SU-DHL-6 (cell line): Measurements from ENCODE around the gene LEF1.

ENCODE experiments used
- H2AFZ ChIP-seq: fragments of 200-600 bp; sonication (generic); 2 replicates; pipeline ENCODE4 v1.6.1; 2014; ENCODE audit warnings: low read depth, mild to moderate bottlenecking, moderate library complexity, mixed read lengths, antibody characterized with exemption, low read length; ENCODE audit not compliant: severe bottlenecking
- H3F3A ChIP-seq: fragments of 200-600 bp; shearing (Covaris generic); 2 replicates; pipeline ENCODE4 v1.6.0; 2016; ENCODE audit warnings: antibody characterized with exemption, mild to moderate bottlenecking; ENCODE audit not compliant: insufficient read depth
- H3K27ac ChIP-seq: fragments of 200-600 bp; sonication (generic); 2 replicates; pipeline ENCODE4 v1.5.1; 2016; ENCODE audit warnings: low read depth, mild to moderate bottlenecking, low read length, moderate library complexity, mixed read lengths
- H3K27me3 ChIP-seq: fragments of 200-600 bp; sonication (generic), shearing (Covaris generic); 2 replicates; pipeline ENCODE4 v1.6.0; 2014; ENCODE audit warnings: mild to moderate bottlenecking, low read length
- H3K36me3 ChIP-seq: fragments of 200-600 bp; sonication (generic); 2 replicates; pipeline ENCODE4 v1.6.1; 2014; ENCODE audit warnings: mild to moderate bottlenecking, low read length, mixed read lengths
- H3K4me2 ChIP-seq: fragments of 300-600, 200-600 bp; shearing (Covaris generic), sonication (generic); 2 replicates; pipeline ENCODE4 v1.6.0; 2014; ENCODE audit warnings: low read length, low read depth, mild to moderate bottlenecking; ENCODE audit not compliant: poor library complexity, severe bottlenecking
- H3K4me3 ChIP-seq: fragments of 200-600 bp; sonication (generic); 2 replicates; pipeline ENCODE4 v1.5.1; 2014; ENCODE audit warnings: antibody characterized with exemption, low read length, mild to moderate bottlenecking, mixed read lengths; ENCODE audit not compliant: insufficient read depth, poor library complexity, severe bottlenecking
- H3K79me2 ChIP-seq: fragments of 200-600 bp; sonication (generic); 2 replicates; pipeline ENCODE4 v1.6.1; 2014; ENCODE audit warnings: mild to moderate bottlenecking, low read length, moderate library complexity; ENCODE audit not compliant: insufficient read depth
- H3K9ac ChIP-seq: fragments of 200-600 bp; sonication (generic); 2 replicates; pipeline ENCODE4 v1.7.0; 2014; ENCODE audit warnings: mild to moderate bottlenecking, low read length
- H3K9me2 ChIP-seq: fragments of 200-600 bp; sonication (generic); replicated peaks from 2 replicates; pipeline ENCODE4 v1.6.1; 2014; ENCODE audit warnings: low read length; ENCODE audit not compliant: insufficient read depth
- H3K9me3 ChIP-seq: fragments of 200-600 bp; sonication (generic); 2 replicates; pipeline ENCODE4 v1.6.1; 2014; ENCODE audit warnings: low read length, mixed read lengths; ENCODE audit not compliant: insufficient read depth
- H4K20me1 ChIP-seq: fragments of 200-600 bp; sonication (generic); 2 replicates; pipeline ENCODE4 v1.6.1; 2014; ENCODE audit warnings: low read depth, mild to moderate bottlenecking, antibody characterized with exemption, low read length, moderate library complexity, mixed read lengths
- EZH2phosphoT487 ChIP-seq: fragments of 200-600 bp; sonication (generic), shearing (Covaris generic); conservative IDR thresholded peaks from 2 replicates; pipeline ENCODE4 v1.6.1; 2018; ENCODE audit warnings: mild to moderate bottlenecking, antibody characterized with exemption, low read length, moderate library complexity, mixed read lengths
- TF ChIP-seq, protein P1 (sequence below): fragments of 200-600 bp; sonication (generic); IDR thresholded peaks from one replicate; pipeline ENCODE4 v1.5.1; 2017; ENCODE audit warnings: antibody characterized with exemption, mild to moderate bottlenecking, low read length, moderate library complexity; ENCODE audit not compliant: insufficient read depth, poor library complexity, severe bottlenecking

LEF1 gene

DNA sequence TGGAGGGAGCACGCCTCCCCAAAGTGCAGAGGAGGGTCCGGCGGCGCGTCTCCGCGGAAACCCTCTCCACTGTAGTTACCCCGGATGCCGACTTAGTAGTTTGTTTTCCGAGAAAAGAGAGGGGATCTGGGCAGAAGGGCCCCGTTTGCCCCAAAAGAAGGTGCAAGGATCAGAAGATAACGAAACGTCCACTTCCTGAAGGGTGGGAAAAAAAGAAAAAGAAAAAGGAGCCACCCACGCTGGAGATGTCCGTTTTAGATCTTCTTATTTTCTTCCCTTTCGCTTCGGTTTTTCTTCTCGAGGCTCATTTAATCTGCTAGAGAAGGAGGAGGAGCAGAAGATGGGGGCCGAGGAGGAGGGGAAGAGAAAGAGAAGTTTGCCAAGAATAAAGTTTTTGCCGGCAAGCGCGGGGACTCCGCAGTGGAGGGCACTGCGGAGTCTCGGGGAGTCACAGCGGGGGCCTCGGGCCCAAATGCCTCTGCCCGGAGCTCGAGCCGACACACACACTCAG, 517 bp downstream of the LEF1 start:
- Histone ChIP-seq H3K79me2 (peaks cover 40% of the 10 kb centered on the region), H3K27me3 (no peaks in the 10 kb centered on the region), H2AFZ (peak overlapping the region; percentile 16), H3K9me2 (no peaks in the 10 kb centered on the region), H3K9ac (peak overlapping the region; percentile 94), H3K36me3 (peaks cover 4% of the 10 kb centered on the region; the same call in 1 of the 2 replicates), H3F3A (0 out of 2 replicates have a peak, but pooled peaks cover 9% of the 10 kb centered on the region), H4K20me1 (no peaks in the 10 kb centered on the region), H3K9me3 (no peaks in the 10 kb centered on the region), H3K27ac (peak overlapping the region; percentile 76), H3K4me3 (peak overlapping the region; percentile 80), H3K4me2 (peak overlapping the region; percentile 54)
- TF ChIP-seq EZH2phosphoT487 = no peak
- TF ChIP-seq, protein P1, sequence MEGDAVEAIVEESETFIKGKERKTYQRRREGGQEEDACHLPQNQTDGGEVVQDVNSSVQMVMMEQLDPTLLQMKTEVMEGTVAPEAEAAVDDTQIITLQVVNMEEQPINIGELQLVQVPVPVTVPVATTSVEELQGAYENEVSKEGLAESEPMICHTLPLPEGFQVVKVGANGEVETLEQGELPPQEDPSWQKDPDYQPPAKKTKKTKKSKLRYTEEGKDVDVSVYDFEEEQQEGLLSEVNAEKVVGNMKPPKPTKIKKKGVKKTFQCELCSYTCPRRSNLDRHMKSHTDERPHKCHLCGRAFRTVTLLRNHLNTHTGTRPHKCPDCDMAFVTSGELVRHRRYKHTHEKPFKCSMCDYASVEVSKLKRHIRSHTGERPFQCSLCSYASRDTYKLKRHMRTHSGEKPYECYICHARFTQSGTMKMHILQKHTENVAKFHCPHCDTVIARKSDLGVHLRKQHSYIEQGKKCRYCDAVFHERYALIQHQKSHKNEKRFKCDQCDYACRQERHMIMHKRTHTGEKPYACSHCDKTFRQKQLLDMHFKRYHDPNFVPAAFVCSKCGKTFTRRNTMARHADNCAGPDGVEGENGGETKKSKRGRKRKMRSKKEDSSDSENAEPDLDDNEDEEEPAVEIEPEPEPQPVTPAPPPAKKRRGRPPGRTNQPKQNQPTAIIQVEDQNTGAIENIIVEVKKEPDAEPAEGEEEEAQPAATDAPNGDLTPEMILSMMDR = no peak

DNA sequence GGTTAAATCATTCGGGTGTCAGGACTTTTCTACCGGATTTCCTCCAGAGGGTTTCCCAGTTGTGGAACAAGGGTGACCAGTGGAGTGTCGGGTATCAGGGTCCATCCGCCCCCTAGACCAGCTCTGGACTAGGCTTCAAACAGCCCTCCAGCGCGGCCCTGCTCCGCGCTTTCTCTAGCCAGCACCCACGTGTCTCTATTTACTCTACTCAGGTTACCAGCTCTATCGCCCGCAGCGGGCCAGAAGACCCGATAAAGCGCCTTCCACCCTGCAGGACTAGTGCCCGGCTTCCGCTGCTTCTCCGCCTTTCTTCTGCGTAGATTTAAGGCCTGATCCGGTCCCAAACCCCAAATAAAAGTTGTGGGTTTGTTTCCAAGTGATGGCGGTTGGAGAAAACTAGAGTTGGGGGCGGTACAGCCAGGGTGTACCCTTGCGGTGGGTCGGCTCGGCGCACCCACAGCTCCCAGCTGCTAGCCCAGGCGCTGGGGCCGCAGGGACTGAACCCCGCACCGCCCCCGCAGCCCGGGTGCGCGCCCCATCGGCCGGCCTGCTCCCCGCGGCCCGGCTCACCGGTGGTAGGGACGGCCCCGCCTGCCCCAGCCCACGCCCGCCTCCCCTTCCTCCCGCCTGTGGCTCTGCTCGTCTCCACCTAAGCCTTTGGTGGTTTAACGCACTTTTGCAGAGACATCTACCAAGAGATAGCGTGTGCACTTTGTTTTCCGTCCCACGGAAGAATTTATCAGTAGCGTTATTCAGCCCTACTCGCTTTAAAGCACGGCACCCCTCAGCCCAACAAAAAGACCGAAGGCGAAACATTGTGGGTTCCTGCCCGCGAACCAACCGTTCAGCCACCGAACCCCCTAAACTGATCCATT, 2.1 kb downstream of the LEF1 start:
- Histone ChIP-seq H3F3A (0 out of 2 replicates have a peak, but pooled peaks cover 9% of the 10 kb centered on the region), H3K9me2 (no peaks in the 10 kb centered on the region), H3K79me2 (peaks cover 54% of the 10 kb centered on the region), H3K4me2 (peak overlapping the region; percentile 76), H3K4me3 (peak overlapping the region; percentile 80), H3K9ac (peak overlapping the region; percentile 94), H3K36me3 (peaks cover 4% of the 10 kb centered on the region; the same call in 1 of the 2 replicates), H3K9me3 (no peaks in the 10 kb centered on the region), H3K27me3 (no peaks in the 10 kb centered on the region), H4K20me1 (no peaks in the 10 kb centered on the region), H2AFZ (no peak overlapping the region), H3K27ac (peak overlapping the region; percentile 76)
- TF ChIP-seq, protein P1 = no peak
- TF ChIP-seq EZH2phosphoT487 = no peak

DNA sequence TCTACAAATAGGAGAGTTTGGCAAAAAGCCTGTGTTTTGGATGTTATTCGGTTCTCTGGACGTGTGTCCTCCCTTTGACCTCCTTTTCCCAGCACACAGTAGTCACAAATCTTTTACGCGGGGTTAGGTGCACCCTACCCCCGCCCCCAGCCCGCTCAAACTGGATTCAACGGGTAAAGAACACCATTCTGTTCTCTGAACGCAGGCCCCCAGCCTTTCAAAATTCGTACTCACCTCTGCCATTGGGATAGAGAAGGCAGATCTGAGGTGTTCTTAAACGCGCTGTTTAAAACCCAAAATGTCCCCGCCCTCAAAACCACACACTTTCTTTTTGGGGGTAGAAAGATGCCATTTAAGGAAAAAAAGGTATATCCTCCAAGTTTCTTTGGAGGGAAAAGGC, 2.7 kb downstream of the LEF1 start:
- Histone ChIP-seq H2AFZ (no peak overlapping the region), H3F3A (0 out of 2 replicates have a peak, but pooled peaks cover 9% of the 10 kb centered on the region), H3K9me3 (no peaks in the 10 kb centered on the region), H3K79me2 (peaks cover 54% of the 10 kb centered on the region), H3K4me3 (peak overlapping the region; percentile 80), H3K4me2 (peak overlapping the region; percentile 76), H3K36me3 (peaks cover 6% of the 10 kb centered on the region; the same call in 1 of the 2 replicates), H3K9me2 (no peaks in the 10 kb centered on the region), H3K9ac (peak overlapping the region; percentile 94), H3K27ac (peak overlapping the region; percentile 76), H3K27me3 (no peaks in the 10 kb centered on the region), H4K20me1 (no peaks in the 10 kb centered on the region)
- TF ChIP-seq, protein P1 = no peak
- TF ChIP-seq EZH2phosphoT487 = no peak
